22Rv1 (cell line): ENCODE data around the gene P2RY11.
A peak's percentile ranks its signal among the peaks of the same experiment; 100 is the strongest.

ENCODE experiments used
- H3K27ac ChIP-seq: fragments of 450-650 bp; 2 replicates; pipeline ENCODE4 v1.5.1; 2017
- CTCF ChIP-seq: fragments of 450-650 bp; IDR thresholded peaks from 2 replicates; pipeline ENCODE4 v1.5.1; 2017; ENCODE audit warnings: mild to moderate bottlenecking
- ZFX ChIP-seq: fragments of 450-650 bp; IDR thresholded peaks from 2 replicates; pipeline ENCODE4 v1.6.1; 2017; ENCODE audit warnings: antibody characterized with exemption, borderline replicate concordance

P2RY11 gene

GRCh38 chr19:10111405-10111811 is at the start of gene P2RY11:
TSS of gene P2RY11 (plus strand) at chr19:10111693. CDS start at chr19:10111722, 29 bp downstream.
- TF ChIP-seq ZFX (no peak), CTCF (no peak)
- H3K27ac ChIP-seq: peak within 1 kb of the TSS; percentile 63

- TF ChIP-seq CTCF (no peak), ZFX (no peak)
- H3K27ac ChIP-seq: no peak overlapping the region
Measured at GRCh38 chr19:10061717-10062310, 49.7 kb upstream of the P2RY11 start.

GRCh38 chr19:10068205-10068604 is 43.3 kb upstream of the P2RY11 start:
- H3K27ac ChIP-seq: no peak overlapping the region
- TF ChIP-seq CTCF (no peak), ZFX (no peak)

- H3K27ac ChIP-seq: no peak overlapping the region
- TF ChIP-seq CTCF: no peak
Measured at GRCh38 chr19:10069046-10069445, 42.4 kb upstream of the P2RY11 start.

- no peak overlapping the region for H3K27ac ChIP-seq
- no peak for TF ChIP-seq CTCF
- no peak for TF ChIP-seq ZFX
Measured at GRCh38 chr19:10070730-10071446, 40.6 kb upstream of the P2RY11 start.

GRCh38 chr19:10074153-10074552 is 37.3 kb upstream of the P2RY11 start:
- TF ChIP-seq ZFX (no peak), CTCF (peak; percentile 39; the same call in 1 of the 2 replicates)
- H3K27ac ChIP-seq: no peak overlapping the region

GRCh38 chr19:10076535-10076934 is 35.0 kb upstream of the P2RY11 start:
- TF ChIP-seq ZFX (no peak), CTCF (no peak)
- no peak overlapping the region for H3K27ac ChIP-seq
